RCC 7860 (cell line): Measurements from ENCODE around the gene MIPEP.
"Not testable (repeated sequence)": the region's sequence is repeated elsewhere in the genome, so short reads cannot be mapped to it uniquely, and the experiment has no call there.

Source experiments
- DNase-seq: peaks from one replicate; pipeline ENCODE4 v3.0.0-alpha.2; 2015; ENCODE audit warnings: low spot score
- FAIRE-seq: peaks from 2 replicates; lab custom pipeline; 2012; peaks lifted over from hg19 to GRCh38; lab: Jason Lieb, UNC

Gene MIPEP

GRCh38 chr13:23778002-23778652, 111.1 kb downstream of the MIPEP start:
- FAIRE-seq (no peak), DNase-seq (no peak)

- FAIRE-seq (no peak), DNase-seq (no peak)
Observed at GRCh38 chr13:23777575-23777870, 111.7 kb downstream of the MIPEP start.

- DNase-seq (no peak), FAIRE-seq (no peak)
Observed at GRCh38 chr13:23776698-23777574, 112.3 kb downstream of the MIPEP start.

- FAIRE-seq = no peak
- DNase-seq = no peak
Observed at GRCh38 chr13:23772717-23773116, 116.5 kb downstream of the MIPEP start.

- DNase-seq (no peak), FAIRE-seq (no peak)
Observed at GRCh38 chr13:23771956-23772355, 117.2 kb downstream of the MIPEP start.

- no peak for DNase-seq
- FAIRE-seq = no peak
Observed at GRCh38 chr13:23771552-23771951, 117.6 kb downstream of the MIPEP start.

GRCh38 chr13:23770973-23771372, 118.2 kb downstream of the MIPEP start:
- FAIRE-seq (no peak), DNase-seq (no peak)

- DNase-seq = no peak
- no peak for FAIRE-seq
Observed at GRCh38 chr13:23770428-23770827, 118.8 kb downstream of the MIPEP start.

- FAIRE-seq = no peak
- DNase-seq = no peak
Observed at GRCh38 chr13:23769401-23769800, 119.8 kb downstream of the MIPEP start.

- no peak for FAIRE-seq
- DNase-seq = no peak
Observed at GRCh38 chr13:23767838-23768237, 121.4 kb downstream of the MIPEP start.

GRCh38 chr13:23766939-23767338, 122.3 kb downstream of the MIPEP start:
- no peak for DNase-seq
- no peak for FAIRE-seq

- FAIRE-seq (no peak), DNase-seq (no peak)
Observed at GRCh38 chr13:23766283-23766682, 122.9 kb downstream of the MIPEP start.

GRCh38 chr13:23765531-23765930, 123.7 kb downstream of the MIPEP start:
- FAIRE-seq (no peak), DNase-seq (no peak)

- no peak for FAIRE-seq
- no peak for DNase-seq
Observed at GRCh38 chr13:23763318-23763717, 125.9 kb downstream of the MIPEP start.

GRCh38 chr13:23761760-23762159, 127.4 kb downstream of the MIPEP start:
- FAIRE-seq, DNase-seq: not testable (repeated sequence)

GRCh38 chr13:23760000-23760399, 129.2 kb downstream of the MIPEP start:
- no peak for DNase-seq
- no peak for FAIRE-seq

- DNase-seq = no peak
- no peak for FAIRE-seq
Observed at GRCh38 chr13:23758798-23759527, 130.2 kb downstream of the MIPEP start.

- FAIRE-seq (no peak), DNase-seq (no peak)
Observed at GRCh38 chr13:23754997-23755396, 134.2 kb downstream of the MIPEP start.

- FAIRE-seq = no peak
Observed at GRCh38 chr13:23754506-23754905, 134.7 kb downstream of the MIPEP start.

GRCh38 chr13:23753458-23753857, 135.7 kb downstream of the MIPEP start:
- no peak for FAIRE-seq
- no peak for DNase-seq

More at GRCh38 chr13:23754506-23754905, 134.7 kb downstream of the MIPEP start:
- no peak for DNase-seq

- FAIRE-seq (no peak), DNase-seq (no peak)
Observed at GRCh38 chr13:23752111-23753001, 136.8 kb downstream of the MIPEP start.
